WTC11 (cell line): ENCODE data around the gene APOL6. TPM values are rescaled to one million over a fixed set of nuclear protein-coding genes. Genes with fewer than 3 reads are reported as not detected.

Experiments used
- ATAC-seq: fragments of 200-7000 bp; cut with Tn5 transposase; 2 replicates; pipeline ENCODE4 v1.10.0; 2021; ENCODE audit warnings: mild to moderate bottlenecking, moderate library complexity
- CTCF ChIA-PET: fragments of 300-600 bp; sonication (Branson Sonifier 250); formaldehyde crosslinking; loops from one replicate; lab custom pipeline; 2021; ENCODE audit warnings: antibody characterized with exemption; lab: Charles Lee
- POLR2A ChIA-PET: fragments of 350-600 bp; sonication (Branson Sonifier 250); formaldehyde crosslinking; loops from one replicate; lab custom pipeline; 2021; ENCODE audit warnings: antibody characterized with exemption; lab: Charles Lee
- DNase-seq: peaks from one replicate; pipeline ENCODE4 v3.0.0; 2021; ENCODE audit warnings: low spot score
- H3K27ac Mint-ChIP-seq: 2 replicates; pipeline ENCODE4 v1.8.0; 2021; ENCODE audit warnings: mixed read lengths
- H3K27me3 Mint-ChIP-seq: 2 replicates; pipeline ENCODE4 v1.8.0; 2021; ENCODE audit warnings: low read depth, mild to moderate bottlenecking, moderate library complexity, mixed read lengths
- H3K36me3 Mint-ChIP-seq: 2 replicates; pipeline ENCODE4 v1.8.0; 2021; ENCODE audit warnings: mixed read lengths
- H3K4me1 Mint-ChIP-seq: 2 replicates; pipeline ENCODE4 v1.8.0; 2022; ENCODE audit warnings: mixed read lengths
- H3K4me3 Mint-ChIP-seq: 2 replicates; pipeline ENCODE4 v1.8.0; 2021; ENCODE audit warnings: mild to moderate bottlenecking, moderate library complexity, mixed read lengths
- H3K9me3 Mint-ChIP-seq: 2 replicates; pipeline ENCODE4 v1.8.0; 2021; ENCODE audit warnings: mixed read lengths
- AFF4 ChIP-seq: sonication (generic); formaldehyde crosslinking; IDR thresholded peaks from 2 replicates; pipeline ENCODE4 v1.8.1; 2023; ENCODE audit warnings: mild to moderate bottlenecking, missing genetic modification reagents, borderline replicate concordance
- CREB1 ChIP-seq: sonication (generic); formaldehyde crosslinking; IDR thresholded peaks from 2 replicates; pipeline ENCODE4 v1.8.0; 2023; ENCODE audit warnings: mild to moderate bottlenecking, missing genetic modification reagents
- CTCF ChIP-seq: fragments of 200-600 bp; IDR thresholded peaks from 2 replicates; pipeline ENCODE4 v1.8.0; 2022; ENCODE audit warnings: antibody characterized with exemption
- EMX1 ChIP-seq: fragments of 250-450 bp; sonication (Bioruptor Pico); IDR thresholded peaks from 2 replicates; pipeline ENCODE4 v1.8.0; 2021; ENCODE audit warnings: mild to moderate bottlenecking
- FOXP1 ChIP-seq: sonication (generic); formaldehyde crosslinking; IDR thresholded peaks from 2 replicates; pipeline ENCODE4 v1.8.0; 2022; ENCODE audit warnings: missing genetic modification reagents, mild to moderate bottlenecking, moderate library complexity, borderline replicate concordance
- HMGA2 ChIP-seq: fragments of 250-450 bp; sonication (Bioruptor Pico); IDR thresholded peaks from 2 replicates; pipeline ENCODE4 v1.4.0; 2021; ENCODE audit warnings: mild to moderate bottlenecking, moderate library complexity
- KAT7 ChIP-seq: sonication (generic); formaldehyde crosslinking; IDR thresholded peaks from 2 replicates; pipeline ENCODE4 v1.8.1; 2023; ENCODE audit warnings: missing genetic modification reagents, mild to moderate bottlenecking, borderline replicate concordance
- NR2C2 ChIP-seq: sonication (generic); formaldehyde crosslinking; IDR thresholded peaks from 2 replicates; pipeline ENCODE4 v1.8.0; 2022; ENCODE audit warnings: mild to moderate bottlenecking, missing genetic modification reagents
- OVOL2 ChIP-seq: fragments of 250-450 bp; sonication (Bioruptor Pico); IDR thresholded peaks from 2 replicates; pipeline ENCODE4 v1.9.0; 2021; ENCODE audit warnings: mild to moderate bottlenecking, borderline replicate concordance
- PREB ChIP-seq: sonication (generic); formaldehyde crosslinking; IDR thresholded peaks from 2 replicates; pipeline ENCODE4 v1.8.1; 2022; ENCODE audit warnings: mild to moderate bottlenecking, missing genetic modification reagents, moderate library complexity, borderline replicate concordance
- ZBTB43 ChIP-seq: sonication (generic); formaldehyde crosslinking; IDR thresholded peaks from 2 replicates; pipeline ENCODE4 v1.8.1; 2023; ENCODE audit warnings: mild to moderate bottlenecking, missing genetic modification reagents
- ZNF219 ChIP-seq: sonication (generic); formaldehyde crosslinking; IDR thresholded peaks from 2 replicates; pipeline ENCODE4 v1.8.0; 2023; ENCODE audit warnings: missing genetic modification reagents, mild to moderate bottlenecking, borderline replicate concordance
- ZNF281 ChIP-seq: sonication (generic); formaldehyde crosslinking; IDR thresholded peaks from 2 replicates; pipeline ENCODE4 v1.8.0; 2023; ENCODE audit warnings: mild to moderate bottlenecking, missing genetic modification reagents
- ZNF423 ChIP-seq: fragments of 250-450 bp; sonication (Bioruptor Pico); IDR thresholded peaks from 2 replicates; pipeline ENCODE4 v2.1.2; 2022; ENCODE audit warnings: mild to moderate bottlenecking, moderate library complexity
- ZNF532 ChIP-seq: fragments of 250-450 bp; sonication (Bioruptor Pico); IDR thresholded peaks from 2 replicates; pipeline ENCODE4 v1.9.0; 2021; ENCODE audit warnings: mild to moderate bottlenecking, borderline replicate concordance
- ZSCAN18 ChIP-seq: fragments of 250-450 bp; sonication (Bioruptor Pico); IDR thresholded peaks from 2 replicates; pipeline ENCODE4 v2.1.2; 2022; ENCODE audit warnings: mild to moderate bottlenecking, moderate library complexity
- total RNA-seq: library from RNA; stranded (reverse); gene quantifications from 3 replicates; pipeline ENCODE4 v1.2.3, GENCODE V29; 2021

The APOL6 gene
- total RNA-seq, 1 experiment from 2014 or later = 0.17 TPM

GRCh38 chr22:35703861-35704584 lies 55.8 kb downstream of the APOL6 start:
- no peak for ATAC-seq
- ChIA-PET CTCF (interaction anchor here (1.9 kb wide), 1 partner anchor 72 kb away, joined by 4 read pairs; no protein-coding TSS in a partner anchor), POLR2A (no interaction called here)
- no peaks in the 10 kb centered on the region for H3K4me1 Mint-ChIP-seq
- H3K27me3 Mint-ChIP-seq = no peaks in the 10 kb centered on the region; the same call in 1 of the 2 replicates
- TF ChIP-seq HMGA2 (no peak), FOXP1 (no peak), NR2C2 (CRISPR knock-in tag) (no peak), EMX1 (CRISPR knock-in tag) (no peak)
- H3K36me3 Mint-ChIP-seq = no peaks in the 10 kb centered on the region
- no peak overlapping the region for H3K4me3 Mint-ChIP-seq
- no peaks in the 10 kb centered on the region for H3K9me3 Mint-ChIP-seq
- no peak for DNase-seq
- H3K27ac Mint-ChIP-seq = no peak overlapping the region

- no peak for ATAC-seq
- CTCF ChIA-PET = interaction anchor here (0.7 to 1.9 kb wide), 2 partner anchors 73 to 460 kb away, joined by 3 to 4 read pairs; no protein-coding TSS in a partner anchor
- Mint-ChIP-seq H3K36me3 (no peaks in the 10 kb centered on the region), H3K27me3 (no peaks in the 10 kb centered on the region), H3K27ac (no peak overlapping the region), H3K4me3 (no peak overlapping the region), H3K9me3 (no peaks in the 10 kb centered on the region), H3K4me1 (no peaks in the 10 kb centered on the region)
- POLR2A ChIA-PET = interaction anchor here (0.6 kb wide), 1 partner anchor 33 kb away, joined by 3 read pairs; no protein-coding TSS in a partner anchor
- no peak for DNase-seq
- no peak for TF ChIP-seq ZNF532 (CRISPR knock-in tag)
- no peak for TF ChIP-seq ZNF423 (CRISPR knock-in tag)
- TF ChIP-seq ZSCAN18 (CRISPR knock-in tag) = no peak
- no peak for TF ChIP-seq EMX1 (CRISPR knock-in tag)
- TF ChIP-seq KAT7 = no peak
- no peak for TF ChIP-seq OVOL2 (CRISPR knock-in tag)
- TF ChIP-seq ZNF219 (CRISPR knock-in tag) = no peak
- no peak for TF ChIP-seq ZBTB43
- no peak for TF ChIP-seq CREB1 (CRISPR knock-in tag)
- no peak for TF ChIP-seq AFF4 (CRISPR knock-in tag)
- TF ChIP-seq PREB (CRISPR knock-in tag) = no peak
- TF ChIP-seq ZNF281 (CRISPR knock-in tag) = no peak
- no peak for TF ChIP-seq CTCF
Observed at GRCh38 chr22:35705141-35705540, 56.9 kb downstream of the APOL6 start.
